ENCODE results near the gene SORD. TPM values are rescaled to one million over a fixed set of nuclear protein-coding genes. Genes with fewer than 3 reads are reported as not detected.

Gene SORD
- total RNA-seq, 2 donors from 2014 or later = 197 to 593 TPM

DNA sequence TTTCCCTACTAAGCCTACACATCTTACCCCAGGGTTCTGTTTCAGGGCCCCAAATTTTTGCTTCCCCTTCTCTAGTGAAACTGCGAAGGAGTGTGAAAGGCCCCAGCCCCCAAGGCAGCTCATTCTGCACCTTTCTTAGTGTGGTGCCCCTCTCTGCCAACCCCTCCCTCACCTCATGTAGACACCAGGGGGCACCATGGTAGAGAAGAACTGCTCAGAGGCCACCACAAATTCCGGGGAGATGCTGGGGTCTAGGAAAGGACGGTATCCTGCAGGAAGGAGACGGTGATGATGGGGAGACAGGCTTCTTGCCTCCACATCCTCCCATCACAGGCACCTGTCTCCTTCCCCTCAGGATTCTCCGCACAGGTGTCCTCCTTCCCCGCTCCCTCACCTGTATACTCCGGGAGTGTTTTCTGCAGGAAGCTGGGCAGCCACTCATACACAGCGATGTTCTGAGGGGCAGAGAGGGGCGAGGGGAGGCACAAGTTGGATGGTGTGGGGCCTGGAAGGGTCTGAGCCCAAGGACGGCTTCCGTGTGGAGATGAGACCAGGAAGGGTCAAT lies 87.3 kb downstream of the SORD start:
- Histone ChIP-seq H3K27ac (no peak overlapping the region), H3K9me3 (no peaks in the 10 kb centered on the region), H3K4me1 (replicated peaks) (peaks cover 2% of the 10 kb centered on the region), H3K36me3 (no peaks in the 10 kb centered on the region), H3K27me3 (replicated peaks; ENCODE audit: insufficient read depth) (peaks cover 38% of the 10 kb centered on the region), H3K4me3 (no peak overlapping the region)
- intact Hi-C loops (cut with DNase I) = no loop called here
- WGBS = 60% methylated on average over 11 of the region's 11 CpGs
- TF ChIP-seq POLR2A (IDR thresholded peaks at IDR 0.05) = no peak
- TF ChIP-seq, protein P1, sequence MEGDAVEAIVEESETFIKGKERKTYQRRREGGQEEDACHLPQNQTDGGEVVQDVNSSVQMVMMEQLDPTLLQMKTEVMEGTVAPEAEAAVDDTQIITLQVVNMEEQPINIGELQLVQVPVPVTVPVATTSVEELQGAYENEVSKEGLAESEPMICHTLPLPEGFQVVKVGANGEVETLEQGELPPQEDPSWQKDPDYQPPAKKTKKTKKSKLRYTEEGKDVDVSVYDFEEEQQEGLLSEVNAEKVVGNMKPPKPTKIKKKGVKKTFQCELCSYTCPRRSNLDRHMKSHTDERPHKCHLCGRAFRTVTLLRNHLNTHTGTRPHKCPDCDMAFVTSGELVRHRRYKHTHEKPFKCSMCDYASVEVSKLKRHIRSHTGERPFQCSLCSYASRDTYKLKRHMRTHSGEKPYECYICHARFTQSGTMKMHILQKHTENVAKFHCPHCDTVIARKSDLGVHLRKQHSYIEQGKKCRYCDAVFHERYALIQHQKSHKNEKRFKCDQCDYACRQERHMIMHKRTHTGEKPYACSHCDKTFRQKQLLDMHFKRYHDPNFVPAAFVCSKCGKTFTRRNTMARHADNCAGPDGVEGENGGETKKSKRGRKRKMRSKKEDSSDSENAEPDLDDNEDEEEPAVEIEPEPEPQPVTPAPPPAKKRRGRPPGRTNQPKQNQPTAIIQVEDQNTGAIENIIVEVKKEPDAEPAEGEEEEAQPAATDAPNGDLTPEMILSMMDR (IDR thresholded peaks at IDR 0.05) = no peak
- DNase-seq (ENCODE audit: low spot score) = no peak

DNA sequence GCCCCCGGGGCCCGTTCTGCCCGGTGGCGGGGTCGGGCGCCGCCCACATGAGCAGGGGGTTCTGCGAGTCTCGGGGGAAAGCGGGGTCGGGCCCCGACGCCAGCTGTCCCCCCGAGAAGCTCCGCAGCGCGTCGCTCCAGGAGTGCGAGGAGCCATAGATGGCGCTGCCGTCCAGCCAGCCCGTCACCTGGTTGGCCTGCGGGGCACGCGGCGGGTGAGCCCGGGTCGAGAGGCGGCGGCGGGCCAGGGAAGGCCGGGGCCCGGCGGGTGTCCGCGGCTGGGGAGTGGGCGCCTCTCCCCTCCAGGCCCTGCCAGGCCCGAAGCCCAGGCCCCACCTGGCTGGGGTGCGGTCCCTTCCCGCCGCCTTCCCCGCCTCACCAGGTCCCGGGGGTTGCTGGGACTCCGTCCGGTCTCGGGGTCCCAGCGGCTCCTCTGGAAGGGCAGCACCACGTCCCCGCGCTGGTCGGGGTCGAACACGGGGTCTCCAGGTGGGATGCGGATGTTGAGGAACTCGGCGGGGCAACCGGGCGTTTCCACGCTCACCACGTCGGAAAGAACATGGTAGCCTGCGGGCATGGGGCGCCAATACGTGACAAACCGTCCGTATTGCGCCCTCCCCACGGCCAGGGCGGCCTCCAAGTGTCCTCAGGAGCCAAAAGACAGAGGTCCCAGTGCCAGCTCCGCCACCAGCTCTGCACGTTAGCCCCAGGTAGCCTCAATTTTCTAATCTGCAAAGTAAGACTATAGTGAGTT lies 88.6 kb downstream of the SORD start:
- WGBS = 6% methylated on average over 66 of the region's 71 CpGs
- no peak for DNase-seq (ENCODE audit: low spot score)
- Histone ChIP-seq H3K9me3 (no peaks in the 10 kb centered on the region), H3K27ac (no peak overlapping the region), H3K27me3 (replicated peaks; ENCODE audit: insufficient read depth) (peaks cover 44% of the 10 kb centered on the region), H3K36me3 (no peaks in the 10 kb centered on the region), H3K4me3 (no peak overlapping the region), H3K4me1 (replicated peaks) (peaks cover 2% of the 10 kb centered on the region)
- intact Hi-C loops (cut with DNase I) = no loop called here
- TF ChIP-seq POLR2A (IDR thresholded peaks at IDR 0.05) (no peak), POLR2AphosphoS5 (IDR thresholded peaks at IDR 0.05) (no peak)
- TF ChIP-seq, protein P1 (IDR thresholded peaks at IDR 0.05) = no peak

DNA sequence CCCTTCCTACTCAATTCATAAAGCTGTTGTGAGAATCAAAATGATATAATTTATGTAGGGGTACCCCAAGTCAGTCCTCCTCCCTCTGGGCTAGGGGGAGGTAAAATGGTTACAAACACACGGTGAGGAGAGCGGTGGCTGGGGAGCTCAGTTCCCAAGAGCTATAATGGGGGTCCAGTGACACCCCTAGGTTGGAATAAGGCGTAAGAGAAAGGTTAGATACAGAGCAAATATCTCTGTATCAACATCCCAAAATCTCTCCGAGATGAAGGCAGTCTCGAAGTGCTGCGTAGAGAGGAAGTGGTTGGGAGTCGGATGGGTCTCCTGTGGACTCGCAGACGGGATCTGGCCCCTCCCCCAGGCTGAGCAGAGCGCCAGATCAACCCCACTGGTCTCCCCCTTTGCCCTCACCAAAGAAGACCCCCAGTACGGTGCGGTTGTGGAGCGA lies 89.2 kb downstream of the SORD start:
- Histone ChIP-seq H3K27ac (no peak overlapping the region), H3K4me1 (replicated peaks) (peaks cover 2% of the 10 kb centered on the region), H3K36me3 (no peaks in the 10 kb centered on the region), H3K27me3 (replicated peaks; ENCODE audit: insufficient read depth) (peaks cover 46% of the 10 kb centered on the region), H3K9me3 (no peaks in the 10 kb centered on the region), H3K4me3 (peak overlapping the region in 1 of 2 donors; percentile 7)
- WGBS = 9% methylated on average over 12 of the region's 13 CpGs
- no peak for TF ChIP-seq POLR2AphosphoS5 (IDR thresholded peaks at IDR 0.05)
- TF ChIP-seq POLR2A (IDR thresholded peaks at IDR 0.05) = no peak
- TF ChIP-seq, protein P1 (IDR thresholded peaks at IDR 0.05) = no peak
- intact Hi-C loops (cut with DNase I) = no loop called here
- DNase-seq (ENCODE audit: low spot score) = no peak

DNA sequence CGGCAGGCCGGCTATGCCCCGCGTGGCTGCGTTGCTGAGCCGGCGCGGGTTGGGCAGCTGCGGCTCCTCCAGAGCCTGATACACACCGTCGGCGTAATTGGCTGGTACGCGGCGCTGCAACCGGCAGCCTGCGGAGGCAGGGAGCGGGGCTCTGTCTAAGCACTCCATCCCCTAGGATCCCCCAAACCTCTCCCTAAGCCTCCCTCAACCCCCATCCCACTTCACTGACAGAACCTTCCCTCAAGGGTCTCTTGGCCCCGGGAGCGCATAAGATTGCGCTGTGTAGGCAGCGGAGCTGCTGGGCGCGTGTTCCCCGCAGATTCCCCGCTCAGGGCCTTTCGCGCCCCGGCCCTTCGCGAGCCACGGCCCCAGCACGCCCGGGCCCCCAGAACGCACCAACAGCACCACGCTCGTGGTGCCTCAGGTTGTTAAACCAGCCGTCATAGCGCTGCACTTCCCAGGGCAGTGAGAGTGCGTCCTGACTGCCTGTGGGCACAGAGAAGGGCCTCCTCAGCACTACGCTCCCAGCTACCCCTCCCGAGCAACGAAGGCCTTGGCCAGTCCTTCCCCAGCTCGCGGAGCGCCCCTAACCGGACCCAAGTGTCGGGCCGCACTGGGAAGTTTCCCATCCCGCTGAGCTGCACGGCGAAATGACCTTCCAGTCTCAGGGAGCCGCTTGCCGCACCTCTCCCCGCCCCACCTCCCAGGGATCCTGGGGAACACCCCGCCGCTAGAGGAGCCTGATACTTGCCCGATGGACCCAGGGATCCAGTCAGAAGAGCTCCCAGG lies 89.8 kb downstream of the SORD start:
- H3K27ac ChIP-seq = no peak overlapping the region
- intact Hi-C loops (cut with DNase I) = no loop called here
- TF ChIP-seq, protein P1 (IDR thresholded peaks at IDR 0.05) = no peak
- no peak for TF ChIP-seq POLR2A (IDR thresholded peaks at IDR 0.05)
- TF ChIP-seq POLR2AphosphoS5 (IDR thresholded peaks at IDR 0.05) = no peak
- peaks cover 2% of the 10 kb centered on the region for H3K4me1 ChIP-seq (replicated peaks)
- WGBS = 2% methylated on average over 51 of the region's 58 CpGs
- H3K4me3 ChIP-seq = peak overlapping the region in 1 of 2 donors; percentile 7
- H3K36me3 ChIP-seq = no peaks in the 10 kb centered on the region
- DNase-seq (ENCODE audit: low spot score) = no peak
- peaks cover 46% of the 10 kb centered on the region for H3K27me3 ChIP-seq (replicated peaks; ENCODE audit: insufficient read depth)
- H3K9me3 ChIP-seq = no peaks in the 10 kb centered on the region
